ENCODE data around the gene ZSWIM3. TPM values are rescaled to one million over a fixed set of nuclear protein-coding genes. Genes with fewer than 3 reads are reported as not detected.
"Not testable (repeated sequence)": the region's sequence is repeated elsewhere in the genome, so short reads cannot be mapped to it uniquely, and the experiment has no call there.

The ZSWIM3 gene
- total RNA-seq, 1 experiment from 2014 or later = 1.4 TPM

- H3K4me3 Mint-ChIP-seq (ENCODE audit: unreplicated experiment) = no peak within 1 kb of the TSS
- intact Hi-C loops (cut with micrococcal nuclease) = no loop called here
- H3K36me3 Mint-ChIP-seq (ENCODE audit: insufficient read depth, unreplicated experiment) = no peaks in the 10 kb centered on the region
- H3K27ac Mint-ChIP-seq (ENCODE audit: low read depth, unreplicated experiment) = no peak within 1 kb of the TSS
- no TSS peak for BruUV-seq (replicated peaks)
- no peaks in the 10 kb centered on the region for H3K27me3 Mint-ChIP-seq (ENCODE audit: insufficient read depth, unreplicated experiment)
- H3K9me3 Mint-ChIP-seq (ENCODE audit: unreplicated experiment) = no peaks in the 10 kb centered on the region
- no peak for DNase-seq (ENCODE audit: unreplicated experiment)
- H3K4me1 Mint-ChIP-seq (ENCODE audit: insufficient read depth, unreplicated experiment) = peaks cover 5% of the 10 kb centered on the region
- ChIA-PET POLR2A (interaction anchor here (0.7 to 1.3 kb wide), 4 partner anchors 10 to 108 kb away, joined by 3 to 5 read pairs (median 3); partner anchors contain the start of genes PCIF1 and UBE2C), CTCF (interaction anchor here (1.7 kb wide), 1 partner anchor 28 kb away, joined by 12 read pairs; no protein-coding TSS in a partner anchor)
- TF ChIP-seq CTCF (IDR thresholded peaks at IDR 0.05; ENCODE audit: unreplicated experiment) = no peak
These were observed 30.3 kb upstream of the ZSWIM3 start, which contains the start of gene TNNC2 for GRCh38 chr20:45827030-45827652. Gene TNNC2 (minus strand): TSS chr20:45827312. CDS start chr20:45827248, 64 bp downstream.

- DNase-seq (ENCODE audit: unreplicated experiment) = no peak
- ChIA-PET CTCF (no interaction called here), POLR2A (interaction anchor here (0.8 kb wide), 1 partner anchor 107 kb away, joined by 3 read pairs; the partner anchor contains the start of gene PCIF1)
- no peaks in the 10 kb centered on the region for H3K9me3 Mint-ChIP-seq (ENCODE audit: unreplicated experiment)
- H3K4me1 Mint-ChIP-seq (ENCODE audit: insufficient read depth, unreplicated experiment) = peaks cover under 1% of the 10 kb centered on the region
- intact Hi-C loops (cut with micrococcal nuclease) = no loop called here
- no peak overlapping the region for H3K4me3 Mint-ChIP-seq (ENCODE audit: unreplicated experiment)
- no TSS peak for BruUV-seq (replicated peaks)
- no peak overlapping the region for H3K27ac Mint-ChIP-seq (ENCODE audit: low read depth, unreplicated experiment)
- TF ChIP-seq CTCF (IDR thresholded peaks at IDR 0.05; ENCODE audit: unreplicated experiment) = no peak
- H3K27me3 Mint-ChIP-seq (ENCODE audit: insufficient read depth, unreplicated experiment) = no peaks in the 10 kb centered on the region
- H3K36me3 Mint-ChIP-seq (ENCODE audit: insufficient read depth, unreplicated experiment) = no peaks in the 10 kb centered on the region
These were observed 29.7 kb upstream of the ZSWIM3 start for GRCh38 chr20:45827712-45828111.

GRCh38 chr20:45828589-45828988 lies 28.8 kb upstream of the ZSWIM3 start:
- TF ChIP-seq CTCF (IDR thresholded peaks at IDR 0.05; ENCODE audit: unreplicated experiment) = no peak
- POLR2A ChIA-PET = interaction anchor here (0.5 to 1.0 kb wide), 3 partner anchors 11 to 407 kb away, joined by 3 read pairs; no protein-coding TSS in a partner anchor
- Mint-ChIP-seq H3K36me3 (ENCODE audit: insufficient read depth, unreplicated experiment) (no peaks in the 10 kb centered on the region), H3K4me3 (ENCODE audit: unreplicated experiment) (no peak overlapping the region), H3K27ac (ENCODE audit: low read depth, unreplicated experiment) (no peak overlapping the region), H3K4me1 (ENCODE audit: insufficient read depth, unreplicated experiment) (peaks cover 8% of the 10 kb centered on the region), H3K27me3 (ENCODE audit: insufficient read depth, unreplicated experiment) (no peaks in the 10 kb centered on the region), H3K9me3 (ENCODE audit: unreplicated experiment) (no peaks in the 10 kb centered on the region)
- no TSS peak for BruUV-seq (replicated peaks)
- DNase-seq (ENCODE audit: unreplicated experiment) = no peak
- CTCF ChIA-PET = no interaction called here
- intact Hi-C loops (cut with micrococcal nuclease) = no loop called here

GRCh38 chr20:45829673-45830106 lies 27.7 kb upstream of the ZSWIM3 start:
- H3K4me1 Mint-ChIP-seq (ENCODE audit: insufficient read depth, unreplicated experiment); POLR2A ChIA-PET; H3K36me3 Mint-ChIP-seq (ENCODE audit: insufficient read depth, unreplicated experiment); H3K27ac Mint-ChIP-seq (ENCODE audit: low read depth, unreplicated experiment); H3K4me3 Mint-ChIP-seq (ENCODE audit: unreplicated experiment); DNase-seq (ENCODE audit: unreplicated experiment); H3K27me3 Mint-ChIP-seq (ENCODE audit: insufficient read depth, unreplicated experiment); BruUV-seq (replicated peaks); H3K9me3 Mint-ChIP-seq (ENCODE audit: unreplicated experiment): not testable (repeated sequence)
- CTCF ChIA-PET = interaction anchor here (0.7 kb wide), 1 partner anchor 30 kb away, joined by 3 read pairs; no protein-coding TSS in a partner anchor
- intact Hi-C loops (cut with micrococcal nuclease) = loop anchor here (10.0 kb wide), 1 partner anchor 55 kb away; the partner anchor contains the start of genes SPATA25 and ZSWIM1
